ENCODE data around the gene MGAT5.

GRCh38 chr2:134245340-134245984 is 8.4 kb upstream of the MGAT5 start:
- TF ChIP-seq EP300 (IDR thresholded peaks at IDR 0.05) (no peak), CTCF (IDR thresholded peaks at IDR 0.05) (peak; percentile 63 to 77 (median 66))
